Suprapubic skin (tissue), 4 donors: ENCODE measurements around the gene DSCAML1. TPM values are rescaled to one million over a fixed set of nuclear protein-coding genes. Genes with fewer than 3 reads are reported as not detected.

Source experiments
- DNase-seq, 2 donors: peaks; one replicate each; pipeline ENCODE4 v3.0.0-alpha.2; 2019; ENCODE audit warnings: low spot score in 2 of 2
- H3K27ac ChIP-seq: fragments of 200-600 bp; sonication (generic); one replicate; pipeline ENCODE4 v1.5.1; 2019
- H3K27me3 ChIP-seq: fragments of 200-600 bp; sonication (generic); one replicate; pipeline ENCODE4 v1.5.1; 2019
- H3K36me3 ChIP-seq: fragments of 200-600 bp; sonication (generic); one replicate; pipeline ENCODE4 v1.5.1; 2019
- H3K4me1 ChIP-seq: fragments of 200-600 bp; sonication (generic); one replicate; pipeline ENCODE4 v1.5.1; 2019
- H3K4me3 ChIP-seq: fragments of 200-600 bp; sonication (generic); one replicate; pipeline ENCODE4 v1.5.1; 2019; ENCODE audit warnings: mild to moderate bottlenecking
- H3K9me3 ChIP-seq: fragments of 200-600 bp; sonication (generic); one replicate; pipeline ENCODE4 v1.5.1; 2019
- EP300 ChIP-seq: sonication (generic); formaldehyde crosslinking; IDR thresholded peaks from one replicate; pipeline ENCODE4 v1.6.1; 2017; ENCODE audit warnings: antibody characterized with exemption
- POLR2A ChIP-seq, 2 donors: fragments of 450-650 bp; IDR thresholded peaks; one replicate each; pipeline ENCODE4 v1.6.1; 2017; ENCODE audit warnings: antibody characterized with exemption in 2 of 2, mild to moderate bottlenecking in 2 of 2, moderate library complexity in 2 of 2
- POLR2AphosphoS5 ChIP-seq, 3 donors: sonication (generic); formaldehyde crosslinking; IDR thresholded peaks; one replicate each; pipeline ENCODE4 v1.6.1; 2017; ENCODE audit warnings: antibody characterized with exemption in 3 of 3
- WGBS: methylation state at CpG from one replicate; pipeline ENCODE4 v1.1.5; 2018; 5-methylcytosine and 5-hydroxymethylcytosine counted together
- total RNA-seq, 4 donors: library from RNA; depleted of rRNA; stranded (reverse); fragments of >200 nt; gene quantifications; one replicate each; pipeline ENCODE4 v1.1.0, GENCODE V29; 2016
- TF ChIP-seq, protein P1 (sequence below), 2 donors: fragments of 200-600 bp in 1 of 2; fragments of 450-650 bp in 1 of 2; sonication (generic) in 1 of 2; IDR thresholded peaks; one replicate each; pipeline ENCODE4 v1.5.1; 2016 to 2019; ENCODE audit warnings: antibody characterized with exemption in 2 of 2, mild to moderate bottlenecking in 1 of 2, moderate library complexity in 1 of 2

The DSCAML1 gene
- total RNA-seq, 4 donors from 2014 or later = 0.11 to 0.24 (median 0.21) TPM; not detected in 1

DNA sequence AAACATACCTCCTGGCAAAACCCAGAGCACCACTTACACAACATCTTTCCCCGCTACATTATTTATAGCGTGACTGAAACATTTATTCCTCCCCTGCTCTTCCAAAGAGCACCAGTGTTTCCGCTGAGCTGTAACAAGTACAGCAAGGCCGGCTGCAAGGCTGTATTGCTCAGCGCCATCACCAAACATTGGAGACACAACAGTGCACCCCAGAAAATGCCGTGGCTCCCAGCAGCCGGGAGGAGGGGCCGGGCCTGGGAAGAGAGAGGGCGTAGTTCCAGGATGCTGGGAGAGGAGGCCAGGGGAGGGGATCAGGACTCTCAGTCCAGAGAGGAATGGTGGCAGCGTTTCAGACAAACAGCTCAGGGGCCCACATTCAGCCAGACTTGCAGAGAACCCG is 133.2 kb downstream of the DSCAML1 start:
- no peak overlapping the region for H3K4me3 ChIP-seq
- no peak overlapping the region for H3K27ac ChIP-seq
- H3K4me1 ChIP-seq = no peaks in the 10 kb centered on the region
- H3K27me3 ChIP-seq = peaks cover 11% of the 10 kb centered on the region
- no peaks in the 10 kb centered on the region for H3K9me3 ChIP-seq
- TF ChIP-seq EP300 (no peak), POLR2AphosphoS5 (IDR thresholded peaks at IDR 0.05) (no peak), POLR2A (IDR thresholded peaks at IDR 0.05) (no peak)
- TF ChIP-seq, protein P1, sequence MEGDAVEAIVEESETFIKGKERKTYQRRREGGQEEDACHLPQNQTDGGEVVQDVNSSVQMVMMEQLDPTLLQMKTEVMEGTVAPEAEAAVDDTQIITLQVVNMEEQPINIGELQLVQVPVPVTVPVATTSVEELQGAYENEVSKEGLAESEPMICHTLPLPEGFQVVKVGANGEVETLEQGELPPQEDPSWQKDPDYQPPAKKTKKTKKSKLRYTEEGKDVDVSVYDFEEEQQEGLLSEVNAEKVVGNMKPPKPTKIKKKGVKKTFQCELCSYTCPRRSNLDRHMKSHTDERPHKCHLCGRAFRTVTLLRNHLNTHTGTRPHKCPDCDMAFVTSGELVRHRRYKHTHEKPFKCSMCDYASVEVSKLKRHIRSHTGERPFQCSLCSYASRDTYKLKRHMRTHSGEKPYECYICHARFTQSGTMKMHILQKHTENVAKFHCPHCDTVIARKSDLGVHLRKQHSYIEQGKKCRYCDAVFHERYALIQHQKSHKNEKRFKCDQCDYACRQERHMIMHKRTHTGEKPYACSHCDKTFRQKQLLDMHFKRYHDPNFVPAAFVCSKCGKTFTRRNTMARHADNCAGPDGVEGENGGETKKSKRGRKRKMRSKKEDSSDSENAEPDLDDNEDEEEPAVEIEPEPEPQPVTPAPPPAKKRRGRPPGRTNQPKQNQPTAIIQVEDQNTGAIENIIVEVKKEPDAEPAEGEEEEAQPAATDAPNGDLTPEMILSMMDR (IDR thresholded peaks at IDR 0.05) = no peak
- no peak for DNase-seq
- H3K36me3 ChIP-seq = no peaks in the 10 kb centered on the region
- WGBS = 29% methylated on average over 11 of the region's 11 CpGs

DNA sequence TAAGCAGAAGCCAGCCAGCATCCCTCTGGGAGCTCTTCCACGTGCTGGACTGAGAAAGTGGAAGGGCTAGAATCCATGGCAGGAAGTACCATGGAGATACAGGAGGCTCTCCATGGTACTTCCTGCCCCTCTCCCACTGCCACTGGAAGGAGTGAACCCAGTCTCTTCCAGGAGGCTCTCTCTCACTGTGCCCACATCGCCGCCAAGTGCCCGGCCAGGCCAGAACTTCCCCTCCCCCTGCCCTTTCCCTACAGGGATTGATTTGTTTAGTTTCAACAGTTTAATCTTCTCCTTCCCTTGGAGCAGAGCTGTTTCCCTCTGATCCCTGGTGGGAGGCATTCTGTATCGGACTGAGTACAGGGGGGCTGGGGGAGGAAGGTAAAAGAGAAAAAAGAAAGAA is 133.6 kb downstream of the DSCAML1 start:
- H3K36me3 ChIP-seq = no peaks in the 10 kb centered on the region
- H3K4me3 ChIP-seq = no peak overlapping the region
- 34% methylated on average over 5 of the region's 5 CpGs for WGBS
- H3K9me3 ChIP-seq = no peaks in the 10 kb centered on the region
- TF ChIP-seq POLR2A (IDR thresholded peaks at IDR 0.05) (no peak), EP300 (no peak), POLR2AphosphoS5 (IDR thresholded peaks at IDR 0.05) (no peak)
- TF ChIP-seq, protein P1 (IDR thresholded peaks at IDR 0.05) = no peak
- no peak overlapping the region for H3K27ac ChIP-seq
- no peak for DNase-seq
- peaks cover 11% of the 10 kb centered on the region for H3K27me3 ChIP-seq
- H3K4me1 ChIP-seq = no peaks in the 10 kb centered on the region

DNA sequence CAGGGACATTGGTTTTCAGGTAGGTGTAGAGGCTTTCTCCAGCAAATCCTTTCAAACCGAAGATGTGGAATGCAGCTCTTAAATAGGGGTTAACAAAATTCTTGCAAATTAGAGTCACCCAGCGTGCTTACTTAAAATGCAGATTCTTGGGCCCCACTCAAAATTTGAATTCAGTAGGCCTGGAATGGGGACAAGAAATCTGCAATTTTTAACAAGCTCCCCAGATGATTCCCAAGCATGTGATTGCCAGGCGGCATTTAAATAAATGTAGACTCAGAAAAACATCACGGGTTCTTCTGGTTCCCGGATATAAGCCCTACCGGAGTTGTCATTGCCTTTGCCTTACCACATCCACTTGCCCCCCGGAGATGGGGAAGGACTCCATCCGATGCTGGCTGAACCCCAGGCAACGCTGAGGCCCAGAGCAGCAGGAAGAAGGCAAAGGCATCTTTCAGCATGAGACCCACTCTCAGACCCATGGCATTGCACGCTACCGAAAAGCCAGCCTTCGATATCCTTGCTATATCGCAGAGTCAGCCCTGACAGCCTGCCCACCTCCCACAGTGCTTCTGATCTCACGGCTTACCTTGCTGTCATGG is 134.2 kb downstream of the DSCAML1 start:
- Histone ChIP-seq H3K4me1 (no peaks in the 10 kb centered on the region), H3K27ac (no peak overlapping the region), H3K9me3 (no peaks in the 10 kb centered on the region), H3K27me3 (peaks cover 11% of the 10 kb centered on the region), H3K36me3 (no peaks in the 10 kb centered on the region), H3K4me3 (no peak overlapping the region)
- 84% methylated on average over 14 of the region's 14 CpGs for WGBS
- no peak for DNase-seq
- TF ChIP-seq, protein P1 (IDR thresholded peaks at IDR 0.05) = no peak
- no peak for TF ChIP-seq POLR2A (IDR thresholded peaks at IDR 0.05)
- TF ChIP-seq POLR2AphosphoS5 (IDR thresholded peaks at IDR 0.05) = no peak
- TF ChIP-seq EP300 = no peak

DNA sequence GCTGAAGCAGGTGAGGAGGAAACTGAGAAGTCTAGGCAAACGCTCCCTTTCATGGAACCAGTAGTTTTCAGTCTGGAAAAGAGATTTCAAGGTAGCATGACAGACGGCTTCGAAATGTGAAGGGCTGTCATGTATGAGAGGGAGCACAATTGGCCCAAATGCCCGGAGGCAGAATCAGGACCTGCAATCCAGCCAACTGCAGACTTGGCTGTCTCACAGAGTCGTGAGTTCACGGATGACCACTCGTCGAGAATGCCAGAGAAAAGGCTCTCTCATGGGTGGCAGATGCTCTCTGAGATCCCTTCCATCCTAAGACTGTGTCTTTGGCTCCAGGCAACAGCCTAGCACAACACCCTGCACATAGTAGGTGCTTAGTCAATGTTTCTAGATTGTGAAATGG is 134.8 kb downstream of the DSCAML1 start:
- Histone ChIP-seq H3K27ac (no peak overlapping the region), H3K9me3 (no peaks in the 10 kb centered on the region), H3K4me1 (no peaks in the 10 kb centered on the region), H3K4me3 (no peak overlapping the region), H3K27me3 (peaks cover 11% of the 10 kb centered on the region), H3K36me3 (no peaks in the 10 kb centered on the region)
- TF ChIP-seq POLR2A (IDR thresholded peaks at IDR 0.05) (no peak), EP300 (no peak), POLR2AphosphoS5 (IDR thresholded peaks at IDR 0.05) (no peak)
- TF ChIP-seq, protein P1 (IDR thresholded peaks at IDR 0.05) = no peak
- WGBS = 84% methylated on average over 8 of the region's 8 CpGs
- no peak for DNase-seq

DNA sequence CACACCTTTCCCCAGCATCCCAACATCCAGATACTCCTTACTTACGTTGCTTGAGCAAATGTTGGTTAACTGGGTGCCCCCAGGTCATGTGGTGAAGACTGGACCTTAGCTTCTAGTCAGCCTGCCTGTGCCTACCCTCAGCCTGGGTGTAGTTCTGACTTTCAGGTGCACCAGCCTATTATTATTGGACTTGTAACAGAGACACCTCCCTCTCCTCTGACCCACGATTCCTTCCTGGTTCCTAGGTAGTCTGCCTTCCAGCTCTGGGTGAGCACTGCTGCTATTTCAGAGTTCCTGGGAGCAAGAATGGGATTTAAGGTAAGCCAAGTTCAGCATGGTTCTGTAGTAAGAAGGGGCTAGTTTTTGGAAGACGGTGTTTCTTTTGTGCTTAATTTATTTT is 138.2 kb downstream of the DSCAML1 start:
- DNase-seq = no peak
- WGBS = 82% methylated on average over 3 of the region's 3 CpGs
- H3K9me3 ChIP-seq = no peaks in the 10 kb centered on the region
- H3K27me3 ChIP-seq = peaks cover 5% of the 10 kb centered on the region
- H3K4me1 ChIP-seq = no peaks in the 10 kb centered on the region
- H3K4me3 ChIP-seq = no peak overlapping the region
- TF ChIP-seq POLR2A (IDR thresholded peaks at IDR 0.05) (no peak), EP300 (no peak)
- H3K27ac ChIP-seq = no peak overlapping the region
- H3K36me3 ChIP-seq = no peaks in the 10 kb centered on the region

DNA sequence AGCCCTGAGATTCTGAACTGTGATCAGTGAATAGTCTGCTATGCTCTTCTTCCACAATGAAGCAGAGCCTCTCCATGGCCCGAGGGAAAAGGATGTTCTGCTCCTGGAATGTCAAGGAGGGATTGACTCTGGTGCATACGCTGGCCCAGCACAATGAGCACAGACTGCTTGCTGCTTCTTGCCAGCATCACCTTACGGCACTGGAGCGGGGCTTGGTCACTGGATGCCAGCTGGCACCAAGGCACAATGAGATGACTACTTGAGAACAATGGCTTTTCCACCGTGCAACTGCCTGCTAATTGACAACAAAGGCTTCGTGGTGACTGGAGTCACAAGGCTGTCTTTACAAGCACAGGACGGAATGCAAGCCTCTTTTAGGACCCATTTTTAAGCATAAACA is 139.2 kb downstream of the DSCAML1 start:
- no peak overlapping the region for H3K4me3 ChIP-seq
- no peaks in the 10 kb centered on the region for H3K36me3 ChIP-seq
- WGBS = 43% methylated on average over 7 of the region's 7 CpGs
- no peaks in the 10 kb centered on the region for H3K9me3 ChIP-seq
- H3K27ac ChIP-seq = no peak overlapping the region
- H3K27me3 ChIP-seq = no peaks in the 10 kb centered on the region
- DNase-seq = no peak
- H3K4me1 ChIP-seq = no peaks in the 10 kb centered on the region
- TF ChIP-seq EP300 = no peak
- TF ChIP-seq POLR2A (IDR thresholded peaks at IDR 0.05) = no peak
- TF ChIP-seq, protein P1 (IDR thresholded peaks at IDR 0.05) = no peak
- no peak for TF ChIP-seq POLR2AphosphoS5 (IDR thresholded peaks at IDR 0.05)
